Ecto neural progenitor cell (in vitro differentiated cells): ENCODE measurements around the gene OR2F2.

Experiments used
- DNase-seq: peaks from one replicate; pipeline ENCODE4 v3.0.0-alpha.2; 2018; ENCODE audit warnings: low spot score

The OR2F2 gene

DNA sequence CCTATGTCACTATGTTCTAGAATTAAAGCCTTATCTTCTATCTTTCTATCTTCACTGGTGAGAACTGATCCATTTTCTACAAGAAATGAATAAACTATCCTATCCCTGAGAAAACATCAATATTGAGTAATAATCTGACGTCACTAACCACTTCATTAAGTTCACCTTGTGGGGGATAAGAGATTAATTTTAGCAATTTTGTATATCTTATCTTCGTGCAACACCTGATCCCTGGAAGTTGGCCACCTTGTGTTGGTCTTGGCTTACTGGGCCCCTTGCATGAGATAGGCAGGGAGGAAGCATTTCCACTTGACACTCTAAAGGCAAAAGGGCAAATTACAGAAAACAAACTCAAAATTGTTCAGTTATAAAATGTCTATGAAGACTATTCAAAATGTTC, 45.0 kb downstream of the OR2F2 start:
- DNase-seq: no peak

DNA sequence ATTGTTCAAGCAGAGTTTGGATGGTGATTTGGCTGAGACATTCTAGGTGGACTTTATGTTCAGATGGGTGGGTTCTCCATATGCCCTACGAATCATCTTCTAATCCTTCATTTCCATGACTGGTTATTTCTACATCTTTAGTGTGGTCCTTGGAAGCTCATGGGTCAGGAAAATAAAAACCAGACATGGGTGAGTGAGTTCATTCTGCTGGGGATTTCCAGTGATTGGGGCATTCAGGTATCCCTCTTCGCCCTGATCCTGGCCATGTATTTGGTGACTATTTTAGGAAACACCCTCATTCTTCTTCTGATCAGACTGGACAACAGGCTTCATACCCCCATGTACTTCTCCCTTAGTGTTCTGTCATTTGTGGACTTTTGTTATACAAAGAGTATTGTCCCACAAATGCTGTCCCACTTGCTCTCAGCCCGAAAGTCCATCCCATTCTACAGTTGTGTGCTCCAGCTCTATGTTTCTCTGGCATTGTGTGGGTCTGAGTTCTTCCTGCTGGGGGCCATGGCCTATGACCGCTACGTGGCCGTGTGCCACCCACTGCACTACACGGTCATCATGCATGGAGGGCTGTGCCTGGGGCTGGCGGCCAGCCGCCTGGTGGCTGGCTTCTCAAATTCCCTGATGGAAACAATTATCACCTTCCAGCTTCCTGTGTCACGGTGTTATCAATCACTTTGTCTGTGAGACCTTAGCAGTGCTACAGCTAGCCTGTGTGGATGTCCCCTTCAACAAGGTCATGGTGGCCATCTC, 45.9 kb downstream of the OR2F2 start:
- no peak for DNase-seq

DNA sequence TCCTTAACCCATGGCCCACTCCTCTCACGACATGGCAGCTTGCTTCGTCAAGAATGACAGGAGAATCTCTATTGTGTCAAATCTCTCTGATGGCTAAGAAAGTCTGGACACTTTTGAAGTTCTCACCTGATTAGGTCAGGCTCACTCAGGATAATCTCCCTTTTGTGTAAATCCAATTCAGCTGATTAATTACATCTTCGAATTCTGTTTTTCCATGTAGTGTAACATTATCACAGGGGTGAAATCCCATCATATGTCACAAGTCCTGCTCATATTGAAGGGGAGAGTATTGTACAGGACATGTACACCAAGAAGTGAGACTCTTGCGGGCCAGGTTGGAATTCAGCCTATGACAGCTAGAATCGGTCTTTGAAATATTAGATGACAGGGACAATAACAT, 48.9 kb downstream of the OR2F2 start:
- DNase-seq: no peak
